HG03135 (cell line): ENCODE data around the gene ACMSD.
A peak's percentile ranks its signal among the peaks of the same experiment; 100 is the strongest.
"Not testable (repeated sequence)": the region's sequence is repeated elsewhere in the genome, so short reads cannot be mapped to it uniquely, and the experiment has no call there.

Source experiments
- ATAC-seq: cut with Tn5 transposase; IDR thresholded peaks from one replicate; pipeline ENCODE4 v1.9.1; 2021; ENCODE audit warnings: mild to moderate bottlenecking, moderate library complexity; ENCODE audit not compliant: unreplicated experiment

ACMSD gene

DNA sequence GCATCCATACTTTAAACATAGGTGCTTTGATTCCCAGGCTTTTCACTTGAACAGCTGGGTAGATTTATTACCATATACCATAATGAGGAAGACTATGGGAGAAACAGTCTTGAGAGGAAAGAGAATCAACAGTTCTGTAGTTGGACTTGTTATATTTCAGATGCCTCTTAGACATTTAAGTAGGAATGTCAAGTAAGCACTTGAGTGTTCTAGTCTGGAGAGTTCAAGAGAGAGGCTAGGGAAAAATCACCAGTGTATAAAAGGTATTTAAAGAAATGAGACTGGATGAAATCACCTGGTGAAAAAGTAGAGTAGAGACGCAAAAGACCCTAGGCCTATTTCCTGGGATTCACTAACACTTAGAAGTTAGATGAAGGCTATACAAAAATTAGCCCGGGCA lies 66.8 kb downstream of the ACMSD start:
- ATAC-seq, result no peak

DNA sequence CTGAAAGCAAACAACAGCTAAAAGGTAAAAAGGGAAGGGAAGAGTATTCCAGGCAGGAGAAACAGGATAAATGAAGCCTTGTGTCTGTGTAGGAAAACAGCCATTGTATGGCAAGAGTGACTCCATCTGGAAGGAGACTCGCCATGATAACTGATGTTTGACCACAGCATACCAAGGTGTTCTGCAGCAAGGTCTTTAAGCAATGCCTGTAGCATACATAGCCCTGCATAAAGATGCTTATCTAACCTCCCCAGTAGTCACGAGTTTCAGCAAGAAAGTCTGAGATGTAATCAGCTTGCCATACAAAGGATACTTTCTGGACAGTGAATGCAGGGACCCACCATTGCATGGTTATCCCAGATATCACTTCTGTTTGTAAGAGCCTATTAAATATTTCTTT lies 68.3 kb downstream of the ACMSD start:
- no peak for ATAC-seq

DNA sequence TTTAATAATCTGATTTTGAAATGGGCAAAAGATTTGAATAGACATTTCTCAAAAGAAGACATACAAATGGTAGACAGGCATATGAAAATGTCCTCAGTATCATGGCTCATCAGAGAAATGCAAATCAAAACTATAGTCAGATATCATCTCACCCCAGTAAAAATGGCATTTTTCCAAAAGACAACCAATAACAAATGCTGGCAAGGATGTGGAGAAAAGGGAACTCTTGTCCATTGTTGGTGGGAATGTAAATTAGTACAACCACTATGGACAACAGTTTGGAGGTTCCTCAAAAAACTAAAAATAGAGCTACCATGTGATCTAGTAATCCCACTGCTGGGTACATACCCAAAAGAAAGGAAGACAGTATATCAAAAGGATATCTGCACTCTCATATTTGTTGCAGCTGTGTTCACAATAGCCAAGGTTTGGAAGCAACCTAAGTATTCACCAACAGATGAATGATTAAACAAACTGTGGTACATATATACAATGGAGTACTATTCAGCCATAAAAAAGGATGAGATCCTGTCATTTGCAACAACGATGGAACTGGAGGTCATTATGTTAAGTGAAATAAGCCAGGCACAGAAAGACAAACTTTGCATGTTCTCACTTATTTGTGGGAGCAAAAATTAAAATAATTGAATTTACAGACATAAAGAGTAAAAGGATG lies 69.2 kb downstream of the ACMSD start:
- ATAC-seq, result not testable (repeated sequence)

DNA sequence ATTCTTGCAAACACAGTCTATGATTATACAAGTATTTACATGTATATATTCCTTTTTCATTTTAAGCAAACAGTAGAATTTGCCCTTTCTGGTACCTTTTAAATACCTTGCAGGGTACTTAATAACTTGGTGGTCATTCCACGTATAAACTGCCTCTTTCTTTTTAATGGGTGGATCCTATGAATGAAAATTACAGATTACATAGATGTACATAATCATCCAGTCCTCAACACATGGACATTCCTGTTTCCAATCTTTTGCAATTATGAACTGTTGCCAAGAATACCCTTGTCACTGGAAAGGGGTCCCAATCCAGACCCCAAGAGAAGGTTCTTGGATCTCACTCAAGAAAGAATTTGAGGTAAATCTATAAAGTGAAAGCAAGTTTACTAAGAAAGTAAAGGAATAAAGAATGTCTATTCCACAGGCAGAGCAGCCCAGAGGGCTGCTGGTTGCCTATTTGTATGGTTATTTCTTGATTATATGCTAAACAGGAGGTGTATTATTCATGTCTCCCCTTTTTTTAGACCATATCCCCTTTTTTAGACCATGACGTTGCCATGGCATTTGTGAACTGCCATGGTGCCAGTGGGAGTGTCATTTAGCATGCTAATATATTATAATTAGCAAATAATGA lies 72.5 kb downstream of the ACMSD start:
- ATAC-seq, result no peak

GRCh38 chr2:134911400-134911785 lies 73.0 kb downstream of the ACMSD start:
- no peak for ATAC-seq

GRCh38 chr2:134912361-134912760 lies 73.9 kb downstream of the ACMSD start:
- no peak for ATAC-seq

GRCh38 chr2:134917360-134917865 lies 79.0 kb downstream of the ACMSD start:
- no peak for ATAC-seq

GRCh38 chr2:134917888-134918525 lies 79.6 kb downstream of the ACMSD start:
- peak; percentile 72 for ATAC-seq

DNA sequence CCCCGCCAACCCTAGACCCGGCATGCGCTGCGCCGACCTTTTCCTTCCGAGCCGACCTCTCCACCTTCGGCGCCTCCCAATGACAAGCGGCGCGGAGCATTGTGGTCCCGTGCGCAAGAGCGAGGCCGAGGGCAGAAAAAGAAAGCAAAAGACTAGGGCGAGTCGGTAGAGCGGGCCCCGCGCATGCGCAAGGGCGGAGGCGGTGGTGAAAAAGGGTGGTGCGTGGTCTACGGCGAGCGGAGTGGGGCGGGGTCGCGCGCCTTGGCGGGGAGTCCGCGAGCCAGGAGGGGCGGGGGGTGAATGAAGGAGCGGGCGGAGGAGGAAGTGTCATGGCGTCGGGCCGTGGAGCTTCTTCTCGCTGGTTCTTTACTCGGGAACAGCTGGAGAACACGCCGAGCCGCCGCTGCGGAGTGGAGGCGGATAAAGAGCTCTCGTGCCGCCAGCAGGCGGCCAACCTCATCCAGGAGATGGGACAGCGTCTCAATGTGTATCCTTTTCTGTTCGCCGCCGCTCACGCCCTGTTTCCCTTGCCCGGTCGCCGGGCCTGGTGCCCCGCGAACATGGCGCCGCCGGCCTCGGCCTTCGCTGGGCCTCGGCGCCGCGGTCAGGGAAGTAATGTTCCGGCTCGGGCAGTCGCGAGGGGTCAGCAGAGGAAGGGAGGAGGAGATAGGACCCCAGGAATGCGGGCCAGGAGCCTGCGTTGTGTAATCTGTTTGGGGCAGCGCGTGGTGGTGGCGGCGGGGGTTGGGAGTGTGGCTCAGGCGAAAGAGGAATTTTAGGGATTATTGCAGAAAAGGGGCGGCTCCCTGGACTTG lies 80.3 kb downstream of the ACMSD start, which contains the start of gene CCNT2:
CCNT2 (plus strand) TSS at position 297 of the 815 bp plus-strand sequence; CDS start at position 330, 33 bp downstream.
- ATAC-seq, result peak; percentile 83

DNA sequence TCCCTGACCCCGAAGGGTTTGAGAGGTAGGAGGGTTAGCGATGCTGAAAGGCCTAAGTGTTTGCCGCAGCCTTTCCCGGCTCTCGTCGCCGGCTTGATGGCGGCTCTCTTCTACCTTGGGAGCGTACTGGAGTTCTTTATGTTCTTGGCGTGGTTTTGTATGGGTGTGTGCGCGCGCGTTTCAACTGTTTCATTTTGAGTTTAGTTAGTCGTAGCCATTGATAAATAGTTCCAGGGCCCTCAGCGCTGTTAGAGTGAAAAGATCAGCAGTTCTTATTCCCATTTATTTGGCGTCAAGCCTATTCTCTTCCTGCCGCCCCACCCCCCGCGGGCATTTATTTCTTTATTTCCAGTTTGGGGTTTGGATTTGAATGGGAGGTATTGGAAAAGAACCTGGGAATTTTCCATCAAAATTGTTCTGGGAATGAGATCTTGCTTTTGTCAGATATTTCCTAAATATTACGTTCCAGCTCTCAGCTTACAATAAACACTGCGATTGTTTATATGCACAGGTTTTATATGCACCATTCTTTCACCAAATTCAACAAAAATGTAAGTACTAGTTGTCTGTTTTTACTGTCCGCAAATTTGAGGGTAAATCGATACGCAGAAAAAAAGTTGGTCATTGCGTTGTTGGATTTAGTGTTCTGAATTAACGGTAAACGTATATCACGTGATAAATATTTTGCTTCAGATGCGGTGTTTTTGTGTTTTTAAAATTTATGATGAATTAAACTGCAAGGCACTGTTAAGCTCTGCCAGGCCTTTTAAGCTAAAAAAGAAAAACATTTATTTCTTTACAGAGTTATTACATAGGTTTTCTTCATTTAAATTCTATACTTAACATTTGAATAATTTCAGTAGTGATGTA lies 81.2 kb downstream of the ACMSD start:
- peak; percentile 3 for ATAC-seq

- no peak for ATAC-seq
Measured at GRCh38 chr2:134924912-134925311, 86.5 kb downstream of the ACMSD start.

DNA sequence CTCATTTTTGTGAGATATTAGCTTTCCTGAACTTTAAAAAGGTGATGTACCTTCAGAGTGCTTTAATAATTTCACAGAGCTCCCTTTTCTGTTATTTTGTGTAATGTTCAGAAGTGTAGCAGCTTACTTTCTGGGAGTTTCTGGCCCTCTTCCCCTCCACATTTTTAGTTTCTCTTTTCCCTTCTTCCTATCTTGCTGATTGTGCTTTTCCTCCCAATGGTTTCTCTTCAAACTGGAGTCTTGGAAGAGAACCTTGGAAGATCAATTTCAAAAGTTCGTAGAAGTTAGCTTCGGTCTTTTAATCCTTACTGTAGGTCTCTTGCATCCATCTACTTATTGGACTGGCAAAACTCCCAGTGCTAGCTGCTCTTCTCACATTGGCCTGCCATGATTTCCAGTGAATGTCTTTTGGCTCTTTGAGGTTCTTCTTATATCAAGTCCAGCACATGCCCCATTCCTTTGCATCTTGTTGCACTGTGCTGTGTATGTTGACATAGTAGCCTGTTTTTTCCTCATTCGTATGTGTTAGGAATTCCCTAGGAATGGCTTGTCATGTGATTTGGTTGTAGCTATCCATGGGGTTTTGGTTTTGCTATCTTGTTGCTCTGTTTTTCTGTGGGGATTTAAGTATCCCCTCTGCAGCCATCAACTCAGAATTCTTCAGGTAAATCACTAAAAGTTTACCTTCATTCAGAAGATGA lies 88.0 kb downstream of the ACMSD start:
- ATAC-seq, result no peak

DNA sequence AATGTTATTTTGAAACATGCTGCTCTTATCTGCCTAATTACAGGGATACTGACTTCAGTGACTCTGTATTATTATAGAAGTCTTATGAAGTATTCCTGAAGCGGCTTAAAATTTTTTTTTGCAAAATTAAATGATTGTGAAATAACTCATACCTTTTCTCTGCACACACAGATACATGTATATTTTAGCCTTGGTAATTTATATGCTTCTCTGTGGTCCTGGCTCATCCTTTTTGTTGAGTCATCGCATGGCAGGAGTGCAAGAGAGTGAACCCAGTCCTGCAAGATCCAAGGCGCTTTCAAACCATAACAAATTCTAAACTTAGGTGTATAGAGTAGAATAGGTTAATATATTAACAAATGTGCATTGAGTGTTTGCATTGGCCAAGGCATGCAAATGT lies 88.8 kb downstream of the ACMSD start:
- no peak for ATAC-seq

GRCh38 chr2:134932864-134933526 lies 94.6 kb downstream of the ACMSD start:
- ATAC-seq, result no peak

- no peak for ATAC-seq
Measured at GRCh38 chr2:134933732-134934131, 95.3 kb downstream of the ACMSD start.

DNA sequence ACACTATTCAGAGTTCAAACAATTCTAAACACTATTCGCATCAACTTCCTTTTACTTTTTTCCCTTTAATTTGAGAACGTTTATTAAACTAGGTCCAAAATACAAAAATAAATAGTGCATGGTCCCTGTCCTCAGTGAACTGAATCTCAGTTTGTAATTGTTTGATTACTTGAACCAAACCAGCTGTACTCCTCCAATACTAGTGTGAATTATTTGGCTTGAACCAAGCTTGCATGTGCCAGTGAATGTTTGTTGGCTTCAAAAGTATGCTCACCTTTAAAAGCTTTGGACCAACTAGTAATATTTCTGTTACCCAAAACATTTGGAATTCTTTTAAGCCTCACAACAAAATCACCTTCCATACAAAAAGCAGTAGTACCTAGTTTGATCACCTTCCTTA lies 95.7 kb downstream of the ACMSD start:
- ATAC-seq, result no peak

GRCh38 chr2:134934641-134935040 lies 96.2 kb downstream of the ACMSD start:
- no peak for ATAC-seq

- ATAC-seq, result no peak
Measured at GRCh38 chr2:134936691-134937090, 98.3 kb downstream of the ACMSD start.

- peak; percentile 84 for ATAC-seq
Measured at GRCh38 chr2:134943540-134943939, 105.1 kb downstream of the ACMSD start.
